K562 (cell line): ENCODE data around the gene FARP1.

Source experiments
- EP300 ChIP-seq: IDR thresholded peaks from 2 replicates; pipeline ENCODE4 v1.6.1; 2012; ENCODE audit warnings: low read length, improper control_type of control experiment
- POLR2A ChIP-seq: fragments of 450-650 bp; conservative IDR thresholded peaks from 2 replicates; pipeline ENCODE4 v1.6.1; 2016
- SP1 ChIP-seq: sonication (generic); formaldehyde crosslinking; IDR thresholded peaks from 2 replicates; pipeline ENCODE4 v1.8.1; 2022; ENCODE audit warnings: mild to moderate bottlenecking, missing genetic modification reagents
- ZBED1 ChIP-seq: IDR thresholded peaks from 2 replicates; pipeline ENCODE4 v1.6.1; 2014
- TF ChIP-seq, protein P1 (sequence below): IDR thresholded peaks from 2 replicates; pipeline ENCODE4 v1.6.1; 2014; ENCODE audit warnings: antibody characterized with exemption
- TF ChIP-seq, protein P2 (sequence below): fragments of 250-450 bp; sonication (Bioruptor Pico); IDR thresholded peaks from 2 replicates; pipeline ENCODE4 v1.8.0; 2021; ENCODE audit warnings: moderate library complexity, mild to moderate bottlenecking, inconsistent platforms
- TF ChIP-seq, protein P3 (sequence below), 3 experiments: IDR thresholded peaks in 2 of 3; conservative IDR thresholded peaks in 1 of 3; 2 replicates each; pipeline ENCODE4 v1.5.1; 2011 to 2012; ENCODE audit warnings: low read length in 3 of 3, mild to moderate bottlenecking in 3 of 3, control low read depth in 2 of 3, improper control_type of control experiment in 1 of 3, inconsistent platforms in 1 of 3, low read depth in 1 of 3, mixed read lengths in 1 of 3, moderate library complexity in 1 of 3; ENCODE audit not compliant: insufficient read depth in 2 of 3
- TF ChIP-seq, protein P4 (sequence below): fragments of 450-650 bp; IDR thresholded peaks from 2 replicates; pipeline ENCODE4 v1.6.1; 2016
- TF ChIP-seq, protein P5 (sequence below): fragments of 200-600 bp; sonication (generic); IDR thresholded peaks from one replicate; pipeline ENCODE4 v1.6.1; 2012; ENCODE audit warnings: mild to moderate bottlenecking, low read depth, low read length, inconsistent platforms

DNA sequence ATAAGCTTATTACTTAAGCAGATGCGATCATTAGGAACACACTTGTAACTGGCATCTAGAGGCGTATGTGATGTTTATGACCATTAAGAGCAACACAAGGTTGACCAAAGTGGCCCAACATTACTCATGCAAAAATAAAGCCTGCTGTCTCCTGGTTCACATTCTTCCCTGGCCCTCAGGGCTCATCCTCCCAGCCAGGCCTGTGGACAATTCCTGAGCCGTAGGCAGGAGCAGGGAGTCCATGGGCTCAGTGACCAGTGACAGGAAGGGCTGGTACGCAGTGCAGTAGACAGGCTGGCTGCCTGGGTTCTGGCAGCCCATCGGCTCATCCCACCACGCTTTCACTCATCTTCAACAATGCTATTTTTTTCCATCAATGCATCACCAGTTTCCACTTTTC is 328.0 kb downstream of the FARP1 start:
- TF ChIP-seq, protein P1, sequence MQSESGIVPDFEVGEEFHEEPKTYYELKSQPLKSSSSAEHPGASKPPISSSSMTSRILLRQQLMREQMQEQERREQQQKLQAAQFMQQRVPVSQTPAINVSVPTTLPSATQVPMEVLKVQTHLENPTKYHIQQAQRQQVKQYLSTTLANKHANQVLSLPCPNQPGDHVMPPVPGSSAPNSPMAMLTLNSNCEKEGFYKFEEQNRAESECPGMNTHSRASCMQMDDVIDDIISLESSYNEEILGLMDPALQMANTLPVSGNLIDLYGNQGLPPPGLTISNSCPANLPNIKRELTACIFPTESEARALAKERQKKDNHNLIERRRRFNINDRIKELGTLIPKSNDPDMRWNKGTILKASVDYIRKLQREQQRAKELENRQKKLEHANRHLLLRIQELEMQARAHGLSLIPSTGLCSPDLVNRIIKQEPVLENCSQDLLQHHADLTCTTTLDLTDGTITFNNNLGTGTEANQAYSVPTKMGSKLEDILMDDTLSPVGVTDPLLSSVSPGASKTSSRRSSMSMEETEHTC: no peak
- TF ChIP-seq ZBED1 (no peak), SP1 (CRISPR knock-in tag) (no peak), EP300 (no peak), POLR2A (no peak)
- TF ChIP-seq, protein P2, sequence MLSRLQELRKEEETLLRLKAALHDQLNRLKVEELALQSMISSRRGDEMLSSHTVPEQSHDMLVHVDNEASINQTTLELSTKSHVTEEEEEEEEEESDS (CRISPR knock-in tag): no peak
- TF ChIP-seq, protein P3, sequence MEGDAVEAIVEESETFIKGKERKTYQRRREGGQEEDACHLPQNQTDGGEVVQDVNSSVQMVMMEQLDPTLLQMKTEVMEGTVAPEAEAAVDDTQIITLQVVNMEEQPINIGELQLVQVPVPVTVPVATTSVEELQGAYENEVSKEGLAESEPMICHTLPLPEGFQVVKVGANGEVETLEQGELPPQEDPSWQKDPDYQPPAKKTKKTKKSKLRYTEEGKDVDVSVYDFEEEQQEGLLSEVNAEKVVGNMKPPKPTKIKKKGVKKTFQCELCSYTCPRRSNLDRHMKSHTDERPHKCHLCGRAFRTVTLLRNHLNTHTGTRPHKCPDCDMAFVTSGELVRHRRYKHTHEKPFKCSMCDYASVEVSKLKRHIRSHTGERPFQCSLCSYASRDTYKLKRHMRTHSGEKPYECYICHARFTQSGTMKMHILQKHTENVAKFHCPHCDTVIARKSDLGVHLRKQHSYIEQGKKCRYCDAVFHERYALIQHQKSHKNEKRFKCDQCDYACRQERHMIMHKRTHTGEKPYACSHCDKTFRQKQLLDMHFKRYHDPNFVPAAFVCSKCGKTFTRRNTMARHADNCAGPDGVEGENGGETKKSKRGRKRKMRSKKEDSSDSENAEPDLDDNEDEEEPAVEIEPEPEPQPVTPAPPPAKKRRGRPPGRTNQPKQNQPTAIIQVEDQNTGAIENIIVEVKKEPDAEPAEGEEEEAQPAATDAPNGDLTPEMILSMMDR (IDR thresholded peaks at IDR 0.05 in 2 of 3, conservative IDR thresholded peaks at IDR 0.05 in 1 of 3; ENCODE audit: insufficient read depth in 2 of 3, low read depth in 1 of 3, low read length in 3 of 3): no peak
- TF ChIP-seq, protein P4, sequence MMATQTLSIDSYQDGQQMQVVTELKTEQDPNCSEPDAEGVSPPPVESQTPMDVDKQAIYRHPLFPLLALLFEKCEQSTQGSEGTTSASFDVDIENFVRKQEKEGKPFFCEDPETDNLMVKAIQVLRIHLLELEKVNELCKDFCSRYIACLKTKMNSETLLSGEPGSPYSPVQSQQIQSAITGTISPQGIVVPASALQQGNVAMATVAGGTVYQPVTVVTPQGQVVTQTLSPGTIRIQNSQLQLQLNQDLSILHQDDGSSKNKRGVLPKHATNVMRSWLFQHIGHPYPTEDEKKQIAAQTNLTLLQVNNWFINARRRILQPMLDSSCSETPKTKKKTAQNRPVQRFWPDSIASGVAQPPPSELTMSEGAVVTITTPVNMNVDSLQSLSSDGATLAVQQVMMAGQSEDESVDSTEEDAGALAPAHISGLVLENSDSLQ: no peak
- TF ChIP-seq, protein P5, sequence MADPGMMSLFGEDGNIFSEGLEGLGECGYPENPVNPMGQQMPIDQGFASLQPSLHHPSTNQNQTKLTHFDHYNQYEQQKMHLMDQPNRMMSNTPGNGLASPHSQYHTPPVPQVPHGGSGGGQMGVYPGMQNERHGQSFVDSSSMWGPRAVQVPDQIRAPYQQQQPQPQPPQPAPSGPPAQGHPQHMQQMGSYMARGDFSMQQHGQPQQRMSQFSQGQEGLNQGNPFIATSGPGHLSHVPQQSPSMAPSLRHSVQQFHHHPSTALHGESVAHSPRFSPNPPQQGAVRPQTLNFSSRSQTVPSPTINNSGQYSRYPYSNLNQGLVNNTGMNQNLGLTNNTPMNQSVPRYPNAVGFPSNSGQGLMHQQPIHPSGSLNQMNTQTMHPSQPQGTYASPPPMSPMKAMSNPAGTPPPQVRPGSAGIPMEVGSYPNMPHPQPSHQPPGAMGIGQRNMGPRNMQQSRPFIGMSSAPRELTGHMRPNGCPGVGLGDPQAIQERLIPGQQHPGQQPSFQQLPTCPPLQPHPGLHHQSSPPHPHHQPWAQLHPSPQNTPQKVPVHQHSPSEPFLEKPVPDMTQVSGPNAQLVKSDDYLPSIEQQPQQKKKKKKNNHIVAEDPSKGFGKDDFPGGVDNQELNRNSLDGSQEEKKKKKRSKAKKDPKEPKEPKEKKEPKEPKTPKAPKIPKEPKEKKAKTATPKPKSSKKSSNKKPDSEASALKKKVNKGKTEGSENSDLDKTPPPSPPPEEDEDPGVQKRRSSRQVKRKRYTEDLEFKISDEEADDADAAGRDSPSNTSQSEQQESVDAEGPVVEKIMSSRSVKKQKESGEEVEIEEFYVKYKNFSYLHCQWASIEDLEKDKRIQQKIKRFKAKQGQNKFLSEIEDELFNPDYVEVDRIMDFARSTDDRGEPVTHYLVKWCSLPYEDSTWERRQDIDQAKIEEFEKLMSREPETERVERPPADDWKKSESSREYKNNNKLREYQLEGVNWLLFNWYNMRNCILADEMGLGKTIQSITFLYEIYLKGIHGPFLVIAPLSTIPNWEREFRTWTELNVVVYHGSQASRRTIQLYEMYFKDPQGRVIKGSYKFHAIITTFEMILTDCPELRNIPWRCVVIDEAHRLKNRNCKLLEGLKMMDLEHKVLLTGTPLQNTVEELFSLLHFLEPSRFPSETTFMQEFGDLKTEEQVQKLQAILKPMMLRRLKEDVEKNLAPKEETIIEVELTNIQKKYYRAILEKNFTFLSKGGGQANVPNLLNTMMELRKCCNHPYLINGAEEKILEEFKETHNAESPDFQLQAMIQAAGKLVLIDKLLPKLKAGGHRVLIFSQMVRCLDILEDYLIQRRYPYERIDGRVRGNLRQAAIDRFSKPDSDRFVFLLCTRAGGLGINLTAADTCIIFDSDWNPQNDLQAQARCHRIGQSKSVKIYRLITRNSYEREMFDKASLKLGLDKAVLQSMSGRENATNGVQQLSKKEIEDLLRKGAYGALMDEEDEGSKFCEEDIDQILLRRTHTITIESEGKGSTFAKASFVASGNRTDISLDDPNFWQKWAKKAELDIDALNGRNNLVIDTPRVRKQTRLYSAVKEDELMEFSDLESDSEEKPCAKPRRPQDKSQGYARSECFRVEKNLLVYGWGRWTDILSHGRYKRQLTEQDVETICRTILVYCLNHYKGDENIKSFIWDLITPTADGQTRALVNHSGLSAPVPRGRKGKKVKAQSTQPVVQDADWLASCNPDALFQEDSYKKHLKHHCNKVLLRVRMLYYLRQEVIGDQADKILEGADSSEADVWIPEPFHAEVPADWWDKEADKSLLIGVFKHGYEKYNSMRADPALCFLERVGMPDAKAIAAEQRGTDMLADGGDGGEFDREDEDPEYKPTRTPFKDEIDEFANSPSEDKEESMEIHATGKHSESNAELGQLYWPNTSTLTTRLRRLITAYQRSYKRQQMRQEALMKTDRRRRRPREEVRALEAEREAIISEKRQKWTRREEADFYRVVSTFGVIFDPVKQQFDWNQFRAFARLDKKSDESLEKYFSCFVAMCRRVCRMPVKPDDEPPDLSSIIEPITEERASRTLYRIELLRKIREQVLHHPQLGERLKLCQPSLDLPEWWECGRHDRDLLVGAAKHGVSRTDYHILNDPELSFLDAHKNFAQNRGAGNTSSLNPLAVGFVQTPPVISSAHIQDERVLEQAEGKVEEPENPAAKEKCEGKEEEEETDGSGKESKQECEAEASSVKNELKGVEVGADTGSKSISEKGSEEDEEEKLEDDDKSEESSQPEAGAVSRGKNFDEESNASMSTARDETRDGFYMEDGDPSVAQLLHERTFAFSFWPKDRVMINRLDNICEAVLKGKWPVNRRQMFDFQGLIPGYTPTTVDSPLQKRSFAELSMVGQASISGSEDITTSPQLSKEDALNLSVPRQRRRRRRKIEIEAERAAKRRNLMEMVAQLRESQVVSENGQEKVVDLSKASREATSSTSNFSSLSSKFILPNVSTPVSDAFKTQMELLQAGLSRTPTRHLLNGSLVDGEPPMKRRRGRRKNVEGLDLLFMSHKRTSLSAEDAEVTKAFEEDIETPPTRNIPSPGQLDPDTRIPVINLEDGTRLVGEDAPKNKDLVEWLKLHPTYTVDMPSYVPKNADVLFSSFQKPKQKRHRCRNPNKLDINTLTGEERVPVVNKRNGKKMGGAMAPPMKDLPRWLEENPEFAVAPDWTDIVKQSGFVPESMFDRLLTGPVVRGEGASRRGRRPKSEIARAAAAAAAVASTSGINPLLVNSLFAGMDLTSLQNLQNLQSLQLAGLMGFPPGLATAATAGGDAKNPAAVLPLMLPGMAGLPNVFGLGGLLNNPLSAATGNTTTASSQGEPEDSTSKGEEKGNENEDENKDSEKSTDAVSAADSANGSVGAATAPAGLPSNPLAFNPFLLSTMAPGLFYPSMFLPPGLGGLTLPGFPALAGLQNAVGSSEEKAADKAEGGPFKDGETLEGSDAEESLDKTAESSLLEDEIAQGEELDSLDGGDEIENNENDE: no peak
